Pons (tissue), 1 donor: ENCODE measurements around the gene SDHB.

Experiments
- DNase-seq: peaks from one replicate; pipeline ENCODE4 v3.0.0-alpha.2; 2016; ENCODE audit warnings: low spot score

SDHB gene

GRCh38 chr1:16969057-16969611 is 84.7 kb downstream of the SDHB start:
- DNase-seq, result no peak
